ENCODE data around the gene LAMP1.

The LAMP1 gene

GRCh38 chr13:113324398-113324797 is 27.4 kb downstream of the LAMP1 start:
- in situ Hi-C loops (cut with MboI; ENCODE audit: low sequenced_read_pairs, unreplicated experiment) = no loop called here
- TF ChIP-seq CTCF (IDR thresholded peaks at IDR 0.05; ENCODE audit: borderline replicate concordance, control extremely low read depth, extremely low read depth, insufficient read depth, missing control alignments) = no peak
- DNase-seq (ENCODE audit: low spot score) = no peak

GRCh38 chr13:113325779-113326178 is 28.7 kb downstream of the LAMP1 start:
- TF ChIP-seq CTCF (IDR thresholded peaks at IDR 0.05; ENCODE audit: borderline replicate concordance, control extremely low read depth, extremely low read depth, insufficient read depth, missing control alignments) = no peak
- in situ Hi-C loops (cut with MboI; ENCODE audit: low sequenced_read_pairs, unreplicated experiment) = no loop called here
- DNase-seq (ENCODE audit: low spot score) = no peak

- in situ Hi-C loops (cut with MboI; ENCODE audit: low sequenced_read_pairs, unreplicated experiment) = no loop called here
- no peak for DNase-seq (ENCODE audit: low spot score)
- TF ChIP-seq CTCF (IDR thresholded peaks at IDR 0.05; ENCODE audit: borderline replicate concordance, control extremely low read depth, extremely low read depth, insufficient read depth, missing control alignments) = no peak
These were observed 30.3 kb downstream of the LAMP1 start for GRCh38 chr13:113327391-113327765.

GRCh38 chr13:113327766-113328471 is 30.9 kb downstream of the LAMP1 start:
- DNase-seq (ENCODE audit: low spot score) = no peak
- in situ Hi-C loops (cut with MboI; ENCODE audit: low sequenced_read_pairs, unreplicated experiment) = no loop called here
- no peak for TF ChIP-seq CTCF (IDR thresholded peaks at IDR 0.05; ENCODE audit: borderline replicate concordance, control extremely low read depth, extremely low read depth, insufficient read depth, missing control alignments)

GRCh38 chr13:113328851-113329250 is 31.8 kb downstream of the LAMP1 start:
- no peak for TF ChIP-seq CTCF (IDR thresholded peaks at IDR 0.05; ENCODE audit: borderline replicate concordance, control extremely low read depth, extremely low read depth, insufficient read depth, missing control alignments)
- in situ Hi-C loops (cut with MboI; ENCODE audit: low sequenced_read_pairs, unreplicated experiment) = no loop called here
- DNase-seq (ENCODE audit: low spot score) = no peak

- DNase-seq (ENCODE audit: low spot score) = no peak
- TF ChIP-seq CTCF (IDR thresholded peaks at IDR 0.05; ENCODE audit: borderline replicate concordance, control extremely low read depth, extremely low read depth, insufficient read depth, missing control alignments) = no peak
- in situ Hi-C loops (cut with MboI; ENCODE audit: low sequenced_read_pairs, unreplicated experiment) = no loop called here
These were observed 32.7 kb downstream of the LAMP1 start for GRCh38 chr13:113329656-113330312.

All from GM13976 (cell line).